ENCODE data around the gene NAGPA. TPM values are rescaled to one million over a fixed set of nuclear protein-coding genes. Genes with fewer than 3 reads are reported as not detected.

The NAGPA gene
- polyA plus RNA-seq, 1 donor (not counting 4 experiments of a cell fraction or from before 2014, with no cell fraction given): 5.0 TPM

GRCh38 chr16:5032748-5033167, 977 bp downstream of the NAGPA start:
- Histone ChIP-seq H3K4me1 (ENCODE audit: control insufficient read depth, extremely low read depth, insufficient read depth, low read length) (peaks cover 21% of the 10 kb centered on the region), H3K27ac (ENCODE audit: control insufficient read depth, insufficient read depth, low read length) (no peak overlapping the region), H3K27me3 (ENCODE audit: control insufficient read depth, extremely low read depth, insufficient read depth, low read length) (no peaks in the 10 kb centered on the region), H3K36me3 (ENCODE audit: control insufficient read depth in 2 of 2, extremely low read depth in 1 of 2, insufficient read depth in 2 of 2, low read length in 2 of 2) (no peaks in the 10 kb centered on the region), H3K9ac (ENCODE audit: control insufficient read depth, extremely low read depth, insufficient read depth, low read length) (peak overlapping the region; percentile 82), H3K79me2 (ENCODE audit: control insufficient read depth, insufficient read depth, low read length) (no peaks in the 10 kb centered on the region), H4K20me1 (ENCODE audit: control insufficient read depth, extremely low read depth, insufficient read depth, low read length) (no peaks in the 10 kb centered on the region), H3K4me3 (ENCODE audit: control insufficient read depth in 2 of 3, extremely low read depth in 1 of 3, insufficient read depth in 2 of 3, low read depth in 1 of 3, low read length in 3 of 3) (peak overlapping the region; percentile 78 to 88 (median 87)), H3K4me2 (ENCODE audit: control insufficient read depth, extremely low read depth, insufficient read depth, low read depth, low read length) (peak overlapping the region; percentile 99), H3K9me1 (ENCODE audit: control insufficient read depth, extremely low read depth, insufficient read depth, low read length) (no peaks in the 10 kb centered on the region), H3K9me3 (ENCODE audit: control insufficient read depth, low read depth, low read length) (no peaks in the 10 kb centered on the region), H2AFZ (ENCODE audit: control insufficient read depth, low read length) (peak overlapping the region; percentile 96)
- no peak for FAIRE-seq
- no peak for TF ChIP-seq CTCF (optimal IDR thresholded peaks at IDR 0.05 in 1 of 3, IDR thresholded peaks at IDR 0.05 in 1 of 3, conservative IDR thresholded peaks at IDR 0.05 in 1 of 3; ENCODE audit: extremely low read depth in 1 of 3, insufficient read depth in 2 of 3, low read length in 3 of 3)
- TF ChIP-seq EZH2 (IDR thresholded peaks at IDR 0.05; ENCODE audit: low read length): no peak
- dilution Hi-C loops (cut with MboI; ENCODE audit: extremely low pct_ligation_motif_present, low sequenced_read_pairs): no loop called here
- DNase-seq (ENCODE audit: low read depth, low spot score): no peak

- FAIRE-seq (no peak), DNase-seq (ENCODE audit: low read depth, low spot score) (no peak)
- Histone ChIP-seq H3K27ac (ENCODE audit: control insufficient read depth, insufficient read depth, low read length) (no peak overlapping the region), H3K36me3 (ENCODE audit: control insufficient read depth in 2 of 2, extremely low read depth in 1 of 2, insufficient read depth in 2 of 2, low read length in 2 of 2) (peaks cover 0 to 1% of the 10 kb centered on the region in 2 experiments), H4K20me1 (ENCODE audit: control insufficient read depth, extremely low read depth, insufficient read depth, low read length) (no peaks in the 10 kb centered on the region), H2AFZ (ENCODE audit: control insufficient read depth, low read length) (no peak overlapping the region), H3K4me2 (ENCODE audit: control insufficient read depth, extremely low read depth, insufficient read depth, low read depth, low read length) (no peak overlapping the region), H3K79me2 (ENCODE audit: control insufficient read depth, insufficient read depth, low read length) (no peaks in the 10 kb centered on the region), H3K9me1 (ENCODE audit: control insufficient read depth, extremely low read depth, insufficient read depth, low read length) (no peaks in the 10 kb centered on the region), H3K9ac (ENCODE audit: control insufficient read depth, extremely low read depth, insufficient read depth, low read length) (no peak overlapping the region), H3K27me3 (ENCODE audit: control insufficient read depth, extremely low read depth, insufficient read depth, low read length) (no peaks in the 10 kb centered on the region), H3K9me3 (ENCODE audit: control insufficient read depth, low read depth, low read length) (no peaks in the 10 kb centered on the region), H3K4me1 (ENCODE audit: control insufficient read depth, extremely low read depth, insufficient read depth, low read length) (peaks cover 19% of the 10 kb centered on the region), H3K4me3 (ENCODE audit: control insufficient read depth in 2 of 3, extremely low read depth in 1 of 3, insufficient read depth in 2 of 3, low read depth in 1 of 3, low read length in 3 of 3) (no peak overlapping the region)
- dilution Hi-C loops (cut with MboI; ENCODE audit: extremely low pct_ligation_motif_present, low sequenced_read_pairs): no loop called here
- TF ChIP-seq CTCF (optimal IDR thresholded peaks at IDR 0.05 in 1 of 3, IDR thresholded peaks at IDR 0.05 in 1 of 3, conservative IDR thresholded peaks at IDR 0.05 in 1 of 3; ENCODE audit: extremely low read depth in 1 of 3, insufficient read depth in 2 of 3, low read length in 3 of 3): no peak
- no peak for TF ChIP-seq EZH2 (IDR thresholded peaks at IDR 0.05; ENCODE audit: low read length)
Observed at GRCh38 chr16:5031601-5032000, 2.1 kb downstream of the NAGPA start.

Data from keratinocyte (primary cell).